IPS-NIHi7 (cell line): ENCODE measurements around the gene C1QC.

ENCODE experiments used
- DNase-seq: peaks from one replicate; pipeline ENCODE4 v3.0.0; 2012; ENCODE audit warnings: mixed read lengths; ENCODE audit errors: extremely low spot score

The C1QC gene

DNA sequence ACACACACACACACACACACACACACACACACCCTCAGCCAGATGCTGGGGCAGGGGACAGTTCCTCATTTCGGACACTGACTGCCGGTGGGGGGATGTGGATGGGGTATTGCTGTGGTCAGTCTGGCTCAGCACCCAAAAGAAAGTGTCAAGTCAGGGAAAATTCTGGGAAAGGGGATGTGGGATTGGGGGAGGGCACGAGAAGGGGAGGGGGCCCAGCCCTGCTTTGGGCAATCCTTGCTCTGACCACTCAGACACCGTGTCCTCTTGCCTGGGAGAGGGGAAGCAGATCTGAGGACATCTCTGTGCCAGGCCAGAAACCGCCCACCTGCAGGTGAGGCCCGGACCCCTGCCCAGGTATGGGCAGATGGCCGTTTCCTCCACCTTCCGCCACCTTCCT is at the start of gene C1QC:
C1QC (plus strand) TSS at position 253 of the 400 bp plus-strand sequence. CDS start 391 bp downstream, outside the sequence.
- no peak for DNase-seq

GRCh38 chr1:22594396-22594795 is 49.0 kb upstream of the C1QC start:
- DNase-seq, result no peak

DNA sequence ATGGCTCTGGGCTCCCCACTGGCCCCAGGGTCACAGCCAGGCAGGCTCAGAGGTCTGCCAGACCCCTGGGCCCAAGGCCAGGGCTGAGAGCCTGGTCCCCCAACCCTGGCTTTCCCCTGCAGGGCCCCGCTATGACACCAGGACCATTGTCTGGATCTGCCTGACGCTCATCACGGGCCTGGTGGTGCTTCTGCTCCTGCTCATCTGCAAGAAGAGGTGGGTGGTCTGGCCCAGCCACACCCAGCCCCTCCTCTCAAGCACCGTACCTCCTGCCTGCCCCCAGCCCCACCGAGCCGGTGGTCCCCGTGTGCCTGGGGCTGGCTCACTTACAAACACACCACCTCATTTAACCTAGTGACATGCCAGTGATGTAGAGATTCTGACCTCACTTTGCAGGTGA is 48.3 kb upstream of the C1QC start:
- DNase-seq, result no peak

DNA sequence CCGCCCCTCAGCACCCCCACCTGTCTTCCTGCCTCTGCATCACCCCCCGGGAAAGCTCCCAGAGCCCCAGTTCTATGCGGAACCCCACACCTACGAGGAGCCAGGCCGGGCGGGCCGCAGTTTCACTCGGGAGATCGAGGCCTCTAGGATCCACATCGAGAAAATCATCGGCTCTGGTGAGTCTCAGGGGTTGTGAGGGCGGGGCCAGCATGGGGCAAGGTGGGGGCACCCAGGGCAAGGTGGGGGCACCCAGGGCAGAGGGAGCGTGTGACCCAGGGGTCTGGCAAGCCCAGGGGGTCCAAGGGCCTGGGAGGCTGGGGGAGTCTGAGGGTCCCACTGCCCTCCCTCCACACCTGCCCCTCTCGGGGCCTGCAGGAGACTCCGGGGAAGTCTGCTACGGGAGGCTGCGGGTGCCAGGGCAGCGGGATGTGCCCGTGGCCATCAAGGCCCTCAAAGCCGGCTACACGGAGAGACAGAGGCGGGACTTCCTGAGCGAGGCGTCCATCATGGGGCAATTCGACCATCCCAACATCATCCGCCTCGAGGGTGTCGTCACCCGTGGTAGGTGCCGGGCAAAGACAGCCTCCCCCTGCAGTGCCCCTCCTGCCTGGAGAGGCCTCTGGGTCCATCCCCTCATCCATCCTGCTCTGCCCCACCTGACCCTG is 46.0 kb upstream of the C1QC start:
- no peak for DNase-seq

DNA sequence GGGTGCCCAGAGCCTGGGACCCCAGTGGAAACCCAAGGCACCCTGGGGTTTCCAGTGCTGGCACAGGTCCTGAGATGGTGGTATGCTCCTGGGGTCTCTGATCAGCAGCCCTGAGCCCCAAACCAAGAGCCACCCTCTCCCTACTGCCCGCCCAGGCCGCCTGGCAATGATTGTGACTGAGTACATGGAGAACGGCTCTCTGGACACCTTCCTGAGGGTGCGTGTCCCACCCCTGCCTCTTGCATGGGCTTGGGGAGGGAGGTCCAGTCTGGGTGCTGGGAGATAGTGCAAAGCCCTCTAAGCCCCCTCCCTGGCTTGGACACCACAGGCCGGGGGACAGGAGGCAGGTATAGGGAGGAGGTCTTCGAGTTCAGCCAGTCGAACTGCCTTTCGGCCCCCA is 45.4 kb upstream of the C1QC start:
- no peak for DNase-seq

DNA sequence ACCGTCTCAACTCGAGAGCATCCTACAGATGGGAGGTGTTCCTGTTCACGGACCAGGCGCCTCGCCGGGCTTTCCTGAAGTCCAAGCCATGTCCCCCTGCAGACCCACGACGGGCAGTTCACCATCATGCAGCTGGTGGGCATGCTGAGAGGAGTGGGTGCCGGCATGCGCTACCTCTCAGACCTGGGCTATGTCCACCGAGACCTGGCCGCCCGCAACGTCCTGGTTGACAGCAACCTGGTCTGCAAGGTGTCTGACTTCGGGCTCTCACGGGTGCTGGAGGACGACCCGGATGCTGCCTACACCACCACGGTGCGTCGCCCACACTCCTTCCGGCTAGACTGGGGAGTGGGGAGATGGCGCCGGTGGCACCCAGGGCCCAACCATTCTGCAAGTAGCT is 44.7 kb upstream of the C1QC start:
- no peak for DNase-seq

DNA sequence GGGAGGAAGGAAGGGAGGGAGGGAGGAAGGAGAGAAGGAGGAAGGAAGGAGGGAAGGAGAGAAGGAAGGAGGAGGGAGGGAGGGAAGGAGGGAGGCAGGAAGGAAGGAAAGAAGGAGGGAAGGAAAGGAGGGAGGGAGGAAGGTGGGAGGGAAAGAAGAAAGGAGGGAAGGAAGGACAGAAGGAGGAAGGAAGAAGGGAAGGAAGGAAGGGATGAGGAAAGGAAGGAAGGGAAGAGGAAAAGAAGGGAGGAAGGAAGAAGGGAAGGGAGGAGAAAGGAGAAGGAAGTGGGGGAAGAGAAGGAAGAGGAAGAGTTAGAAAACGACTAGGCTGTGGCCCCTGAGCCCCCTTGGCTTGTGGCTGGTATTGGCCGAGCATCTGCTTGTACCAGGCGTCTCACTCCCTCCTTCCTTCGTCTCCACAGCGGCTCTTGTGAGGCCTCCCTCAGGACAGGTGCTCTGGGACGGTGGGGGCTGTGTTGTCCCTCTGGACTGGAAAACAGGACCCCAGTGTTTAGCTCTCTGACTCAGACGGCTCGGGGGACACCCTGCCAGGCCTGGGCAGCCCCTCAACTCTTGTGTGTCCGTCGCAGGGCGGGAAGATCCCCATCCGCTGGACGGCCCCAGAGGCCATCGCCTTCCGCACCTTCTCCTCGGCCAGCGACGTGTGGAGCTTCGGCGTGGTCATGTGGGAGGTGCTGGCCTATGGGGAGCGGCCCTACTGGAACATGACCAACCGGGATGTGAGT is 43.2 kb upstream of the C1QC start:
- DNase-seq, result peak; percentile 54

GRCh38 chr1:22600817-22601605 is 42.4 kb upstream of the C1QC start:
- no peak for DNase-seq

- DNase-seq, result no peak
Measured at GRCh38 chr1:22601610-22602009, 41.8 kb upstream of the C1QC start.

DNA sequence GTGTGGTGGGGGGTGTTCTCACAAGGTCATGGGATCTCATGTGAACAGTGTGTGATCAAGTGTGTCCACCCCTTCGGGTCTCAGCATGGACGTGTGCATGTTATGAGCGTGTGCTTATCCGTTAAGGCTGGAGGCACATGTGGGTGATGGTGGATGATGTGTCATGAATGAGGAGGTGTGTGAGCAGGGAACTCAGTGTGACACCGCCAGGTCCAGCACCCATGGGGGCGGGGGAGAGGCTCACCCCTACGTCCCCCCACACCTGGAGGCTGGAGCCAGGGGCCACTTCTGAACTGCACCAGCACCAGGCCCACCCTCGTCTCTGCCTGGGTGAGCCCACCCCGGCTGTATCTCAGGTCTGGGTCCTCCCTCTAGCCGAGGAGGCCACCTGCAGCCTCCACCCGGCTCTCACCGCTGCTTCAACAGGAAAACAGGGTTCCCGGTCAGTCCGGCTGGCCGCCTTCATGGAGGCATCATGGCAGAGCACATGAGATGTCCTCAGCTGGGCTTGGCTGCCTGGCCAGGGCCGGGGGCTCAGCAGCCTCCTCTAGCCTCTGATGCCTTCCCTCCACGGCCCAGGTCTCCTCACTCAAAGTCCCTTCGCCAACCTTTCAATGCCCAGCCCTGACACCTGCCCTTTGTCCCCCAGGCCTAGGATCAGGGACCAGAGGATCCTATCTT is 41.2 kb upstream of the C1QC start:
- DNase-seq, result no peak

DNA sequence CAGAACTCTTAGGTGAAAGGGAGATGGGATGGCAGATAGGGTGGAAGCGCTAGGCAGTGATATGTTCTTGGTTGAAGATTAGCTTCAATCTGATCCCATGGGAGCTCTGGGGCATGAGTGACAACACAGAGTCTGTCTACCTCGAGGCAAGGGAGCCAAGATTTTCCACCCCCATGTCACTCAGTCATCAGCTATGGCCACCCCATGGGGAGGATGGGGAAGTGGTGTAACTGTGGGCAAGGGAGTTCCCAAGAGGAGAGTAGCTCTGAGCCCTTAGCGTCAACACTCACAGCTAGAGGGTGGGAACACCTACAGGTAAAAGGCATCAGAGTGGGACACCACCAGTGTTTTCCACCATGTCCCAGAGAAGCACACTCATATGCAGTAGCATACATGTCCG is 37.3 kb upstream of the C1QC start:
- DNase-seq, result no peak

- peak; percentile 78 for DNase-seq
Measured at GRCh38 chr1:22607154-22607553, 36.3 kb upstream of the C1QC start.

DNA sequence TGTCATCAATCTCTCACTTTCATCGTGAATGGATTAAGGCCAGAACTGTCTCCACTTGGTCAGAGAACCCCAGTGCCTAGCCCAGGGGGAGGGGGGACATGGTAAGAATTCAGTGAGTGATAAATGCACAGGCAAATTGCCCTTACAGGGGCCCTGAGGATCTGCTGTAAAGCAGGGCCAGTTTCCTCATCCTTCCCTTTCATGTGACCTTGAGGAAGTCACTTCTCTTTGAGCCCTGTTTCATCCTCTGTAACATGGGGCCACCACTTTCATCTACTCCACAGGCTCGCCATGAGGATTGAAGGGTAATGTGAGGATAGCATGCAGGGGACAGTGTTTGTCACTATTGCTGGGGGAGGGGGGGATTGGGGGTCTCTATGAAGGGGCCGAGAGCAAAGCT is 35.1 kb upstream of the C1QC start:
- DNase-seq, result no peak

GRCh38 chr1:22609291-22609690 is 34.1 kb upstream of the C1QC start:
- no peak for DNase-seq

DNA sequence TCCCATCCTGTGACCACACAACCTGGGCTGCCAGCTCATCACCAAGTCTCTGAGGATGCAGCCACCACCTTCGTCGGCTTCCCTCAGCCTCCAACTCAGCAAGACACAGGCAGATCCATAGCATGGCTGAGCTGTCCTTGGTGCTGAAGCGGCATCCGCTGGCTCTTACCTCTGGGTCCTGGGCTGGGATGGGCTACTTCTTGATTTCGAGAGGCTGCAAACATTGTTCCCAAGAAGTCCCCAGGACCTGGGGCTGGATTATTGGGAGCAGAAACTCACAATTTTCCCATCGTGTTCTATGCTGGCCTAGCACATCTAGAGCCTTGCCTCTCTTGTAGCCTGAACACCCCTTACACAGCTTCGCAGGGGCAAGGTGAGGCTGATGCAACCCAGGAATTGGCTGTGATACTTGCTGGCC is 31.9 kb upstream of the C1QC start:
- DNase-seq, result peak; percentile 88

DNA sequence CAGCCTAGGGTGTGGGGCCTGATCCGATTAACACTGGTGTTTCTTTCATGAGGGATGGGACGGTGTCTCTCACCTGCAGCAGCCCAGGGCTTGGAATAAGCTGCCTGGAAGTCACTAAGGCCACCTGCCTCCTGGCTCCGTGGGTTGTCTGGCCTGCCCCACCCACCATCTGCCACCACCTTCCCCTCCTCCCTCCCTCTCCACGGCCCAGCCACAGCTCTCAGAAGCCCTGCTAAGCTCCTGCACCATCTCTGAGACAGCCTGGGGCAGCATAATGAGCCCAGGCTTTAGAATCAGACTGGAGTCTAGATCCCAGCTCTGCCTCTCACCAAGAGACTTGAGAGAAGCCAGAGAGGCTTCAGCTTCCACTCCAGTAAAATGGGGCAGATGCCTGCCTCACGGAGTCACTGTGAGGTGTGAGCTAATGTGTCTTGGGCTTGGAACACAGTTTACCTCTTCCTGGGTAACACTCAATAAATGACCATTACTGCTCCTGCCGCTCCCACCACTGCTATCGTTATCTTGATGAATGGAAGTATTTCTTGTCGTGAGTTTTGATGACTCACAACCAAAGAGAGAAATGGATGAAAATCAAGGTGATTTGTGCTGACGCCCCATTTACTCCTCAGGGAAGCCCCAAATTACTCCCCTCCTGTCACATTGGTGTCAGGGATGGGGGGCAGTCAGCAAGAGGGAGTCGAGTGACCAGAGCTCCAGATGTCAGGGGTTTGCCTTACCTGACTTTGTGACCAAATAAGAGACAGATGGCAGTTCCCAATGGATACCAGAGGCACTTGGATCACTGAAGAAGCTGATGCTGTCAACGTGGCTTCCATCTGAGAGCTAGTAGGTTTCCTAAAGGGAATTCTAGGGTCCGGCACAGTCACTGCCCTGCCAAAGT is 30.5 kb upstream of the C1QC start:
- DNase-seq, result no peak

DNA sequence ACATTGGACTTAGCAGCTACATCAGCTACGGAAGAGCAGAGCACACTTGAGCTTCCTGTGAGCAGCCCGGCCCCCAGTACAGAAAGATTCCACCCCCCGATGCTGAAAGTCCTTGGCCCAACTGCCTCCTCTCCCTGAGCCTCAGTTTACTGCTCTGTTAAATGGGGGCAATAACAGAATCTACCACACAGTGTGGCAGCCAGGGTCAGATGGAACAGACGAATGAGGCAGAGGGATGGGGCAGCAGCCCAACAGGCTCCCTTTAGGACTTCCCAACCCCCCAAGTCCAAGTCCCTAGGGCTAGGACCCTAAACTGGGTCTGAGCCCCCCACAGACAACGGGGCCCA is 29.9 kb upstream of the C1QC start:
- DNase-seq, result no peak

- DNase-seq, result no peak
Measured at GRCh38 chr1:22613951-22614350, 29.5 kb upstream of the C1QC start.

DNA sequence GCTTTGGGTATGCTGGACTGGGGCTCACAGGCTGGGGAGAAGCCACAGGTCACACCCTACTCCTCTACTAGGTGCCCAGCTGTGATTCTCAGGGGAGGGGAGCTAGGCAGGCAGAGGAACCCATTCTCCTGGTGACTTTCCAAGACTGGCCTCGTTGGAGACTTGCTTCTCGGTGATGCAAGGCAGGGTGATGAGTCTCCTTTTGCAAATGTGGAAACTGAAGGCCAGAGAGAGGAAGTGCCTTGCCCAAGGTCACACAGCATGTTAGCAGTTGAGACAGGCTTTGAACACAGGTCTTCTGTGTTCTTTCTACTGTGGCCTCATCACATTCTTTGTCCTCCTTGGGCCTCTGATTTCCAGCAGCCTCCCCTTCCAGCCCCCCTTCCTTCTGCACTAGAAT is 27.5 kb upstream of the C1QC start:
- DNase-seq, result no peak

GRCh38 chr1:22616571-22616970 is 26.9 kb upstream of the C1QC start:
- DNase-seq, result no peak

GRCh38 chr1:22618056-22618455 is 25.4 kb upstream of the C1QC start:
- no peak for DNase-seq
